Measurements from ENCODE around the gene ERCC6.

DNA sequence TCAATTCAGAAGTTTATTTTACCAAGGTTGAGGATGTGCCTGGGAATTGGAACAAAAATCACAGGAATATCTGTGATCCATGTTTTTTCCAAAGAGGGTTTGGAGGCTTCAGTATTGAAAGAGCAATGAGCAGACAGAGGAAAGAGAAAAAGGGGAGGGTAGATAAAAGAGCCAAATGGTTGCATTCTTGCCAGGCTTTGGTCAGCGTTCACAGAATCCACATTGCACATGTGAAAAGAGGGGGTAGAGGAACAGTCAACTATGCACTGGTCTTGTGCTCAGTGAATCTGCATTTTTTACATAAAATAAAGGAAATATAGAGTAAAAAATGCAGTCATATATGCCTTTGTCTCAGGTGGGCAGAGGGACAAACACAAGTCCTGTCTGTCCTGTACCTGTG is 20.6 kb upstream of the ERCC6 start:
- TF ChIP-seq YY1 (IDR thresholded peaks at IDR 0.05; ENCODE audit: low read depth) (no peak), POLR2AphosphoS5 (IDR thresholded peaks at IDR 0.05; ENCODE audit: low read depth, low read length) (no peak), GABPA (IDR thresholded peaks at IDR 0.05; ENCODE audit: low read depth) (no peak)
- TF ChIP-seq, protein P1, sequence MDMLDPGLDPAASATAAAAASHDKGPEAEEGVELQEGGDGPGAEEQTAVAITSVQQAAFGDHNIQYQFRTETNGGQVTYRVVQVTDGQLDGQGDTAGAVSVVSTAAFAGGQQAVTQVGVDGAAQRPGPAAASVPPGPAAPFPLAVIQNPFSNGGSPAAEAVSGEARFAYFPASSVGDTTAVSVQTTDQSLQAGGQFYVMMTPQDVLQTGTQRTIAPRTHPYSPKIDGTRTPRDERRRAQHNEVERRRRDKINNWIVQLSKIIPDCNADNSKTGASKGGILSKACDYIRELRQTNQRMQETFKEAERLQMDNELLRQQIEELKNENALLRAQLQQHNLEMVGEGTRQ (IDR thresholded peaks at IDR 0.05; ENCODE audit: borderline replicate concordance, low read depth, low read length), result no peak
- TF ChIP-seq, protein P2, sequence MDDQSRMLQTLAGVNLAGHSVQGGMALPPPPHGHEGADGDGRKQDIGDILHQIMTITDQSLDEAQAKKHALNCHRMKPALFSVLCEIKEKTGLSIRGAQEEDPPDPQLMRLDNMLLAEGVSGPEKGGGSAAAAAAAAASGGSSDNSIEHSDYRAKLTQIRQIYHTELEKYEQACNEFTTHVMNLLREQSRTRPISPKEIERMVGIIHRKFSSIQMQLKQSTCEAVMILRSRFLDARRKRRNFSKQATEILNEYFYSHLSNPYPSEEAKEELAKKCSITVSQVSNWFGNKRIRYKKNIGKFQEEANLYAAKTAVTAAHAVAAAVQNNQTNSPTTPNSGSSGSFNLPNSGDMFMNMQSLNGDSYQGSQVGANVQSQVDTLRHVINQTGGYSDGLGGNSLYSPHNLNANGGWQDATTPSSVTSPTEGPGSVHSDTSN (IDR thresholded peaks at IDR 0.05), result no peak
- TF ChIP-seq, protein P3, sequence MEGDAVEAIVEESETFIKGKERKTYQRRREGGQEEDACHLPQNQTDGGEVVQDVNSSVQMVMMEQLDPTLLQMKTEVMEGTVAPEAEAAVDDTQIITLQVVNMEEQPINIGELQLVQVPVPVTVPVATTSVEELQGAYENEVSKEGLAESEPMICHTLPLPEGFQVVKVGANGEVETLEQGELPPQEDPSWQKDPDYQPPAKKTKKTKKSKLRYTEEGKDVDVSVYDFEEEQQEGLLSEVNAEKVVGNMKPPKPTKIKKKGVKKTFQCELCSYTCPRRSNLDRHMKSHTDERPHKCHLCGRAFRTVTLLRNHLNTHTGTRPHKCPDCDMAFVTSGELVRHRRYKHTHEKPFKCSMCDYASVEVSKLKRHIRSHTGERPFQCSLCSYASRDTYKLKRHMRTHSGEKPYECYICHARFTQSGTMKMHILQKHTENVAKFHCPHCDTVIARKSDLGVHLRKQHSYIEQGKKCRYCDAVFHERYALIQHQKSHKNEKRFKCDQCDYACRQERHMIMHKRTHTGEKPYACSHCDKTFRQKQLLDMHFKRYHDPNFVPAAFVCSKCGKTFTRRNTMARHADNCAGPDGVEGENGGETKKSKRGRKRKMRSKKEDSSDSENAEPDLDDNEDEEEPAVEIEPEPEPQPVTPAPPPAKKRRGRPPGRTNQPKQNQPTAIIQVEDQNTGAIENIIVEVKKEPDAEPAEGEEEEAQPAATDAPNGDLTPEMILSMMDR (IDR thresholded peaks at IDR 0.05), result no peak

Data from SK-N-SH (cell line).